ENCODE results near the gene NRGN. TPM values are rescaled to one million over a fixed set of nuclear protein-coding genes. Genes with fewer than 3 reads are reported as not detected.

Gene NRGN
- total and polyA plus RNA-seq, 2 donors, result 0.52 to 4.5 TPM

- 45% methylated on average over 10 of the region's 10 CpGs for WGBS
- no peaks in the 10 kb centered on the region for H3K36me3 ChIP-seq (ENCODE audit: control insufficient read depth in 2 of 2, insufficient read depth in 2 of 2, low read length in 1 of 2)
- peaks cover 13 to 71% of the 10 kb centered on the region in 2 donors for H3K27me3 ChIP-seq (ENCODE audit: control insufficient read depth in 2 of 2, insufficient read depth in 1 of 2, low read length in 1 of 2)
- no peak overlapping the region for H3K4me3 ChIP-seq (ENCODE audit: low read length in 2 of 2)
- no peak for DNase-seq (ENCODE audit: low read depth in 6 of 9, low spot score in 9 of 9)
- H3K9me3 ChIP-seq (ENCODE audit: control insufficient read depth in 2 of 2, insufficient read depth in 1 of 2, low read length in 1 of 2), result no peaks in the 10 kb centered on the region
- H3K4me1 ChIP-seq (ENCODE audit: control insufficient read depth in 2 of 2, insufficient read depth in 2 of 2, low read length in 2 of 2), result peaks cover 0 to 5% of the 10 kb centered on the region in 2 donors
- no peak overlapping the region for H3K27ac ChIP-seq (ENCODE audit: low read depth in 1 of 2, low read length in 1 of 2)
Measured at GRCh38 chr11:124752471-124753102, 12.8 kb downstream of the NRGN start.

GRCh38 chr11:124753205-124753604, 13.5 kb downstream of the NRGN start:
- Histone ChIP-seq H3K4me3 (ENCODE audit: low read length in 2 of 2) (no peak overlapping the region), H3K9me3 (ENCODE audit: control insufficient read depth in 2 of 2, insufficient read depth in 1 of 2, low read length in 1 of 2) (peaks cover 0 to under 1% of the 10 kb centered on the region in 2 donors), H3K27ac (ENCODE audit: low read depth in 1 of 2, low read length in 1 of 2) (no peak overlapping the region), H3K36me3 (ENCODE audit: control insufficient read depth in 2 of 2, insufficient read depth in 2 of 2, low read length in 1 of 2) (no peaks in the 10 kb centered on the region), H3K4me1 (ENCODE audit: control insufficient read depth in 2 of 2, insufficient read depth in 2 of 2, low read length in 2 of 2) (peaks cover 2 to 6% of the 10 kb centered on the region in 2 donors), H3K27me3 (ENCODE audit: control insufficient read depth in 2 of 2, insufficient read depth in 1 of 2, low read length in 1 of 2) (peaks cover 14 to 72% of the 10 kb centered on the region in 2 donors)
- no peak for DNase-seq (ENCODE audit: low read depth in 6 of 9, low spot score in 9 of 9)

GRCh38 chr11:124753624-124754023, 13.9 kb downstream of the NRGN start:
- DNase-seq (ENCODE audit: low read depth in 6 of 9, low spot score in 9 of 9), result no peak
- 98% methylated on average over 7 of the region's 7 CpGs for WGBS
- H3K36me3 ChIP-seq (ENCODE audit: control insufficient read depth in 2 of 2, insufficient read depth in 2 of 2, low read length in 1 of 2), result no peaks in the 10 kb centered on the region
- no peak overlapping the region for H3K4me3 ChIP-seq (ENCODE audit: low read length in 2 of 2)
- H3K27ac ChIP-seq (ENCODE audit: low read depth in 1 of 2, low read length in 1 of 2), result no peak overlapping the region
- peaks cover 4 to 10% of the 10 kb centered on the region in 2 donors for H3K4me1 ChIP-seq (ENCODE audit: control insufficient read depth in 2 of 2, insufficient read depth in 2 of 2, low read length in 2 of 2)
- H3K9me3 ChIP-seq (ENCODE audit: control insufficient read depth in 2 of 2, insufficient read depth in 1 of 2, low read length in 1 of 2), result peaks cover 0 to 3% of the 10 kb centered on the region in 2 donors
- H3K27me3 ChIP-seq (ENCODE audit: control insufficient read depth in 2 of 2, insufficient read depth in 1 of 2, low read length in 1 of 2), result peaks cover 18 to 72% of the 10 kb centered on the region in 2 donors

- 97% methylated on average over 4 of the region's 4 CpGs for WGBS
- peaks cover 0 to 3% of the 10 kb centered on the region in 2 donors for H3K9me3 ChIP-seq (ENCODE audit: control insufficient read depth in 2 of 2, insufficient read depth in 1 of 2, low read length in 1 of 2)
- H3K4me1 ChIP-seq (ENCODE audit: control insufficient read depth in 2 of 2, insufficient read depth in 2 of 2, low read length in 2 of 2), result peaks cover 4 to 17% of the 10 kb centered on the region in 2 donors
- peaks cover 23 to 72% of the 10 kb centered on the region in 2 donors for H3K27me3 ChIP-seq (ENCODE audit: control insufficient read depth in 2 of 2, insufficient read depth in 1 of 2, low read length in 1 of 2)
- no peak for DNase-seq (ENCODE audit: low read depth in 6 of 9, low spot score in 9 of 9)
- no peak overlapping the region for H3K27ac ChIP-seq (ENCODE audit: low read depth in 1 of 2, low read length in 1 of 2)
- no peak overlapping the region for H3K4me3 ChIP-seq (ENCODE audit: low read length in 2 of 2)
- no peaks in the 10 kb centered on the region for H3K36me3 ChIP-seq (ENCODE audit: control insufficient read depth in 2 of 2, insufficient read depth in 2 of 2, low read length in 1 of 2)
Measured at GRCh38 chr11:124754309-124754708, 14.6 kb downstream of the NRGN start.

GRCh38 chr11:124754710-124755109, 15.0 kb downstream of the NRGN start:
- no peak for DNase-seq (ENCODE audit: low read depth in 6 of 9, low spot score in 9 of 9)
- no peaks in the 10 kb centered on the region for H3K36me3 ChIP-seq (ENCODE audit: control insufficient read depth in 2 of 2, insufficient read depth in 2 of 2, low read length in 1 of 2)
- H3K9me3 ChIP-seq (ENCODE audit: control insufficient read depth in 2 of 2, insufficient read depth in 1 of 2, low read length in 1 of 2), result peaks cover 0 to 6% of the 10 kb centered on the region in 2 donors
- no peak overlapping the region for H3K4me3 ChIP-seq (ENCODE audit: low read length in 2 of 2)
- H3K27me3 ChIP-seq (ENCODE audit: control insufficient read depth in 2 of 2, insufficient read depth in 1 of 2, low read length in 1 of 2), result peaks cover 27 to 76% of the 10 kb centered on the region in 2 donors
- H3K27ac ChIP-seq (ENCODE audit: low read depth in 1 of 2, low read length in 1 of 2), result no peak overlapping the region
- peaks cover 5 to 21% of the 10 kb centered on the region in 2 donors for H3K4me1 ChIP-seq (ENCODE audit: control insufficient read depth in 2 of 2, insufficient read depth in 2 of 2, low read length in 2 of 2)
- 92% methylated on average over 6 of the region's 6 CpGs for WGBS

- no peaks in the 10 kb centered on the region for H3K36me3 ChIP-seq (ENCODE audit: control insufficient read depth in 2 of 2, insufficient read depth in 2 of 2, low read length in 1 of 2)
- WGBS, result 92% methylated on average over 9 of the region's 9 CpGs
- no peak overlapping the region for H3K27ac ChIP-seq (ENCODE audit: low read depth in 1 of 2, low read length in 1 of 2)
- peaks cover 8 to 34% of the 10 kb centered on the region in 2 donors for H3K4me1 ChIP-seq (ENCODE audit: control insufficient read depth in 2 of 2, insufficient read depth in 2 of 2, low read length in 2 of 2)
- no peak for DNase-seq (ENCODE audit: low read depth in 6 of 9, low spot score in 9 of 9)
- H3K9me3 ChIP-seq (ENCODE audit: control insufficient read depth in 2 of 2, insufficient read depth in 1 of 2, low read length in 1 of 2), result peaks cover 0 to 12% of the 10 kb centered on the region in 2 donors
- no peak overlapping the region for H3K4me3 ChIP-seq (ENCODE audit: low read length in 2 of 2)
- H3K27me3 ChIP-seq (ENCODE audit: control insufficient read depth in 2 of 2, insufficient read depth in 1 of 2, low read length in 1 of 2), result peaks cover 42 to 82% of the 10 kb centered on the region in 2 donors
Measured at GRCh38 chr11:124756033-124756752, 16.5 kb downstream of the NRGN start.

- WGBS, result 90% methylated on average over 6 of the region's 6 CpGs
- Histone ChIP-seq H3K27ac (ENCODE audit: low read depth in 1 of 2, low read length in 1 of 2) (no peak overlapping the region), H3K9me3 (ENCODE audit: control insufficient read depth in 2 of 2, insufficient read depth in 1 of 2, low read length in 1 of 2) (peaks cover 0 to 12% of the 10 kb centered on the region in 2 donors), H3K27me3 (ENCODE audit: control insufficient read depth in 2 of 2, insufficient read depth in 1 of 2, low read length in 1 of 2) (peaks cover 48 to 82% of the 10 kb centered on the region in 2 donors), H3K36me3 (ENCODE audit: control insufficient read depth in 2 of 2, insufficient read depth in 2 of 2, low read length in 1 of 2) (no peaks in the 10 kb centered on the region), H3K4me1 (ENCODE audit: control insufficient read depth in 2 of 2, insufficient read depth in 2 of 2, low read length in 2 of 2) (peaks cover 12 to 40% of the 10 kb centered on the region in 2 donors), H3K4me3 (ENCODE audit: low read length in 2 of 2) (no peak overlapping the region)
- DNase-seq (ENCODE audit: low read depth in 6 of 9, low spot score in 9 of 9), result no peak
Measured at GRCh38 chr11:124756753-124757227, 17.0 kb downstream of the NRGN start.

GRCh38 chr11:124757320-124757719, 17.6 kb downstream of the NRGN start:
- WGBS, result 94% methylated on average over 3 of the region's 3 CpGs
- Histone ChIP-seq H3K4me3 (ENCODE audit: low read length in 2 of 2) (no peak overlapping the region), H3K36me3 (ENCODE audit: control insufficient read depth in 2 of 2, insufficient read depth in 2 of 2, low read length in 1 of 2) (no peaks in the 10 kb centered on the region), H3K27ac (ENCODE audit: low read depth in 1 of 2, low read length in 1 of 2) (no peak overlapping the region), H3K9me3 (ENCODE audit: control insufficient read depth in 2 of 2, insufficient read depth in 1 of 2, low read length in 1 of 2) (peaks cover 0 to 12% of the 10 kb centered on the region in 2 donors), H3K4me1 (ENCODE audit: control insufficient read depth in 2 of 2, insufficient read depth in 2 of 2, low read length in 2 of 2) (peaks cover 15 to 43% of the 10 kb centered on the region in 2 donors), H3K27me3 (ENCODE audit: control insufficient read depth in 2 of 2, insufficient read depth in 1 of 2, low read length in 1 of 2) (peaks cover 53 to 82% of the 10 kb centered on the region in 2 donors)
- DNase-seq (ENCODE audit: low read depth in 6 of 9, low spot score in 9 of 9), result no peak
